Chondrocyte (in vitro differentiated cells): ENCODE measurements around the gene DUSP9. TPM values are rescaled to one million over a fixed set of nuclear protein-coding genes. Genes with fewer than 3 reads are reported as not detected.
"Not testable (repeated sequence)": the region's sequence is repeated elsewhere in the genome, so short reads cannot be mapped to it uniquely, and the experiment has no call there.

ENCODE experiments used
- DNase-seq: peaks from one replicate; pipeline ENCODE4 v3.0.0; 2021; ENCODE audit warnings: mixed read lengths, low spot score
- H3K27ac Mint-ChIP-seq: one replicate; pipeline ENCODE4 v1.8.0; 2021; ENCODE audit warnings: mild to moderate bottlenecking, moderate library complexity, mixed read lengths; ENCODE audit not compliant: unreplicated experiment
- H3K27me3 Mint-ChIP-seq: 2 replicates; pipeline ENCODE4 v1.8.0; 2021; ENCODE audit warnings: low read depth, mixed read lengths
- H3K36me3 Mint-ChIP-seq: 2 replicates; pipeline ENCODE4 v1.8.0; 2021; ENCODE audit warnings: low read depth, mixed read lengths
- H3K4me1 Mint-ChIP-seq: 2 replicates; pipeline ENCODE4 v1.8.0; 2021; ENCODE audit warnings: low read depth, mild to moderate bottlenecking, mixed read lengths
- H3K4me3 Mint-ChIP-seq: one replicate; pipeline ENCODE4 v1.8.0; 2021; ENCODE audit warnings: mild to moderate bottlenecking, moderate library complexity, mixed read lengths; ENCODE audit not compliant: unreplicated experiment
- H3K9me3 Mint-ChIP-seq: 2 replicates; pipeline ENCODE4 v1.8.0; 2021; ENCODE audit warnings: low read depth, mixed read lengths
- total RNA-seq: library from RNA; stranded (reverse); gene quantifications from 3 replicates; pipeline ENCODE4 v1.2.1, GENCODE V29; 2021
- TF ChIP-seq, protein P1 (sequence below): fragments of 200-600 bp; sonication (generic); IDR thresholded peaks from 2 replicates; pipeline ENCODE4 v1.5.0; 2021; ENCODE audit warnings: antibody characterized with exemption, mild to moderate bottlenecking, moderate library complexity

The DUSP9 gene
- total RNA-seq, 1 donor from 2014 or later, result not detected

DNA sequence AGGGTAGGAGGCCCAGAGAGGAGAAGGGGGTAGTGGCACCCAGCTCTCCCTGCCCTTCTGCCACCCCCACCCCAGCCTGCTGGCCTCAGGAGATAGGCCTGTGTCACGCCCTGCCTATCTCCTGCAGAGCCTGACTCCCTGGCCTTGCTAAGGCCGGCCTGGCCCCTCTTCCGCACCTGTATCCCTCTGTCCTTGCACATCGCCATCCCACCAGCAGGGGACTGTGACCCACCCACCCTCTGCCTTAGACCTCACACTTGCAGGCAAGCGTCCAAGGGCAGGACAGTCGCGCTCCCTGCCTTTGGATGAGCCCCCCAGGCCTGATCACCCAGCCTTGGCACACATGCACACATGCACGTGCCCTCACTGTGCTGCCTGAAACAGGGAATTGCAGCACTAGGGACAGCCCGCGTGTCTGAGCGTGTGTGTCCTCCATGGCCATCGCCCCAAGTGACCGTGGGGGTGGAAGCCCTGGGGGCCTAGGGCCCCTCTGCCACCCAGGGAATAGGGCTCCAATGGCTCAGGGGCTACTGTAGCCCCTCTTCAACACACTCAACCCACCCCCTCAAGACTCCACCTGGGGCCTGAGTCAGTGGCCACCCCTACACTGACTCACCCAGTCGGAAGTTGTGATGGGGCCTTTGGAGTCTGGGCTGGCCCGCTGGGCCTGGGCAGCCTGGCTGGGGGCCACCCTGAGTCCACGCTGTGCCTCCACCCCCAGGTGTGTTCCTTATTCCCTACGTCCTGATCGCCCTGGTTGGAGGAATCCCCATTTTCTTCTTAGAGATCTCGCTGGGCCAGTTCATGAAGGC is 42.9 kb downstream of the DUSP9 start:
- Mint-ChIP-seq H3K27me3 (no peaks in the 10 kb centered on the region), H3K9me3 (no peaks in the 10 kb centered on the region), H3K4me3 (peak overlapping the region; percentile 56), H3K27ac (no peak overlapping the region), H3K36me3 (no peaks in the 10 kb centered on the region), H3K4me1 (peaks cover 2% of the 10 kb centered on the region)
- TF ChIP-seq, protein P1, sequence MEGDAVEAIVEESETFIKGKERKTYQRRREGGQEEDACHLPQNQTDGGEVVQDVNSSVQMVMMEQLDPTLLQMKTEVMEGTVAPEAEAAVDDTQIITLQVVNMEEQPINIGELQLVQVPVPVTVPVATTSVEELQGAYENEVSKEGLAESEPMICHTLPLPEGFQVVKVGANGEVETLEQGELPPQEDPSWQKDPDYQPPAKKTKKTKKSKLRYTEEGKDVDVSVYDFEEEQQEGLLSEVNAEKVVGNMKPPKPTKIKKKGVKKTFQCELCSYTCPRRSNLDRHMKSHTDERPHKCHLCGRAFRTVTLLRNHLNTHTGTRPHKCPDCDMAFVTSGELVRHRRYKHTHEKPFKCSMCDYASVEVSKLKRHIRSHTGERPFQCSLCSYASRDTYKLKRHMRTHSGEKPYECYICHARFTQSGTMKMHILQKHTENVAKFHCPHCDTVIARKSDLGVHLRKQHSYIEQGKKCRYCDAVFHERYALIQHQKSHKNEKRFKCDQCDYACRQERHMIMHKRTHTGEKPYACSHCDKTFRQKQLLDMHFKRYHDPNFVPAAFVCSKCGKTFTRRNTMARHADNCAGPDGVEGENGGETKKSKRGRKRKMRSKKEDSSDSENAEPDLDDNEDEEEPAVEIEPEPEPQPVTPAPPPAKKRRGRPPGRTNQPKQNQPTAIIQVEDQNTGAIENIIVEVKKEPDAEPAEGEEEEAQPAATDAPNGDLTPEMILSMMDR, result peak; percentile 10
- DNase-seq, result no peak

DNA sequence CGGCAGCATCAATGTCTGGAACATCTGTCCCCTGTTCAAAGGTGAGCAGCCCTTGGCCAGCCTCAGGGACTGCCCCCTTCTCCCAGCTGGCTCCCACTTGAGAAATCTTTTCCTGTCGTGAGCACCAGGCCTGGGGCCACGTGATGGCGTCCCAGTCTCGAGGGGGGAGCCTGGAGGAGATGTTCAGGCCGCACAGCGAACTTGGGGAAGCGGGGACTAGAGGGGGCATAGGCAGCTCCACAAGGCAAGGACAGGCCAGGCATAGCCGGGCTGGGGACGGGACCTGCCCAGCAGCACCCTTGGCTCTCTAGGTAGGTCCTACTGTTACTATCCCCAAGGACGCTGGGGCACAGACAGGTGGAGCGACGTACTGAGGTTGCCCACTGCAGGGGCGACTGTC is 43.5 kb downstream of the DUSP9 start:
- H3K27ac Mint-ChIP-seq, result no peak overlapping the region
- H3K4me3 Mint-ChIP-seq, result no peak overlapping the region
- no peaks in the 10 kb centered on the region for H3K9me3 Mint-ChIP-seq
- H3K27me3 Mint-ChIP-seq, result no peaks in the 10 kb centered on the region
- H3K4me1 Mint-ChIP-seq, result peaks cover 2% of the 10 kb centered on the region
- TF ChIP-seq, protein P1, result no peak
- no peak for DNase-seq
- H3K36me3 Mint-ChIP-seq, result no peaks in the 10 kb centered on the region

DNA sequence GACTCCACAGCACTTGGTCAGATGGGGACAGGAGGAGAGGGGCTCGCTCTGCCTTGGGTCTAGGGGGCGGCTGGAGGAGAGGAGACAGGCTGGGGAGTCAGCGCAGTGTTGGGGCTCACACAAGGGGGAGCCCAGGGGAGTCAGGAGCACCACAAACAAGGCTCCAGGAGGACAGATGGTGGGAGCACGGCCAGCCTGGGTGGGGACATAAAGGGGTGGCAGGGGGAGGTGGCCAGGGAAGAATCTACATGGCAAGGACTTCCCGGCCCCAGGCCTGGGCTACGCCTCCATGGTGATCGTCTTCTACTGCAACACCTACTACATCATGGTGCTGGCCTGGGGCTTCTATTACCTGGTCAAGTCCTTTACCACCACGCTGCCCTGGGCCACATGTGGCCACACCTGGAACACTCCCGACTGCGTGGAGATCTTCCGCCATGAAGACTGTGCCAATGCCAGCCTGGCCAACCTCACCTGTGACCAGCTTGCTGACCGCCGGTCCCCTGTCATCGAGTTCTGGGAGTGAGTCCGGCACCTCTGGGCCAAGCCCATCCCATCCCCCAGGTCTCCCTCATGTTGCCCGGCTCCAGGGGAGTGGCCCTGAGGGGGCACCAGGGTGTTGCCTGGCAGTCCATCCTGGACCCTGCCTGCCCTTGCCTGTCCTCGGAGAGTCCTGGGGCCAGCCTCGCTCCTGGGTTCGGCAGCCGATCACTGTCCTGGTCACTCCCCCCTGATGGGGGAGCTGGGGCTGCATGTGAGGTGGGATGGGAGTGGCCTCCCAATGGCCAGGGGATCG is 44.2 kb downstream of the DUSP9 start:
- peak; percentile 92 for DNase-seq
- H3K4me1 Mint-ChIP-seq, H3K4me3 Mint-ChIP-seq, H3K27ac Mint-ChIP-seq, H3K9me3 Mint-ChIP-seq, H3K27me3 Mint-ChIP-seq, H3K36me3 Mint-ChIP-seq: not testable (repeated sequence)

DNA sequence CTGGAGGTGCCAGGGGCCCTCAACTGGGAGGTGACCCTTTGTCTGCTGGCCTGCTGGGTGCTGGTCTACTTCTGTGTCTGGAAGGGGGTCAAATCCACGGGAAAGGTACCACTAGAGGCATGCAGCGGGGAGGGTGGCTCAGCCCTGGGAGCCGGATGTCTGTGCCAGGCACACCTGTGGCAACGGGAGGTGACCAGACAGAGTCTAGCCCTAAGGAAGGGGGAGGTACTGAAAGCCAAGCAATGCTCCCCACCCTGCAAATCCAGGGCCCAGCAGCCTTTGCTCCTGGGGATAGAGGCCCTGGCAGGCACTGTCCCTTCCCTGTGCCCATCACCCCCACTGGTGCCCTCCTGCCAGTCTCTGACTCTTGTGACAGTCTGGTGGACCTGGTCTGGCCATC is 45.0 kb downstream of the DUSP9 start:
- Mint-ChIP-seq H3K4me3 (no peak overlapping the region), H3K27me3 (no peaks in the 10 kb centered on the region), H3K4me1 (peaks cover 2% of the 10 kb centered on the region), H3K27ac (no peak overlapping the region), H3K36me3 (peaks cover 2% of the 10 kb centered on the region), H3K9me3 (no peaks in the 10 kb centered on the region)
- TF ChIP-seq, protein P1, result no peak
- DNase-seq, result no peak

DNA sequence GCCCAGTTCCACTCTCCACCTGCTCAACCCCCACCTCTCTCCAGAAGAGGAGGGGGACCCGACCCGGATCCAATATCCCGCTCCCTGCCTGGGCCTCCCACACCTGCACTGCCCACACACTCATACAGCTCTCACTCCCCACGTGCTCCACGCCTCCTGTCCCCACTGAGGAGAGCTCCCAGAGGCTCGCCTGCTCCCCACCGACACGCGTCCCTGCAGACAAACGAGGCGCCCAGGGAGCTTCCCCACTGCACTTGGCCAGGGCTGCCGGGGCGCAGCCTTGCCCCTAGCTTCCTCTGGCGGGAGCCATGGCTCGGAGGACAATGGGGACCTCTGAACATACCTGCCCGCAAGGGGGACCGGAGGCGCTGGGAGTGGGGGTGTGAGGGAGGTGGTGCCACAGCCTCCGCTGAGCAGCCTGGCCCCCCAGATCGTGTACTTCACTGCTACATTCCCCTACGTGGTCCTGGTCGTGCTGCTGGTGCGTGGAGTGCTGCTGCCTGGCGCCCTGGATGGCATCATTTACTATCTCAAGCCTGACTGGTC is 45.7 kb downstream of the DUSP9 start:
- H3K27ac Mint-ChIP-seq, result no peak overlapping the region
- no peak overlapping the region for H3K4me3 Mint-ChIP-seq
- peaks cover 2% of the 10 kb centered on the region for H3K4me1 Mint-ChIP-seq
- TF ChIP-seq, protein P1, result no peak
- peak; percentile 91 for DNase-seq
- no peaks in the 10 kb centered on the region for H3K9me3 Mint-ChIP-seq
- no peaks in the 10 kb centered on the region for H3K27me3 Mint-ChIP-seq
- peaks cover 6% of the 10 kb centered on the region for H3K36me3 Mint-ChIP-seq
